H1 (cell line): ENCODE data around the gene FAM120B.

Experiments
- CREB1 ChIP-seq: IDR thresholded peaks from 2 replicates; pipeline ENCODE4 v1.6.1; 2012; ENCODE audit warnings: inconsistent platforms
- CTBP2 ChIP-seq: IDR thresholded peaks from 2 replicates; pipeline ENCODE4 v1.7.0; 2011; ENCODE audit warnings: borderline replicate concordance, mild to moderate bottlenecking, moderate library complexity, mixed read lengths, low read length; ENCODE audit not compliant: insufficient read depth, insufficient read length
- EGR1 ChIP-seq: IDR thresholded peaks from 2 replicates; pipeline ENCODE4 v1.6.1; 2011; ENCODE audit warnings: low read depth, low read length, borderline replicate concordance
- EP300 ChIP-seq, 2 experiments: IDR thresholded peaks; 1 replicate in 1 of 2; 2 replicates in 1 of 2; pipeline ENCODE4 v1.6.1; 2011 to 2012; ENCODE audit warnings: low read depth in 2 of 2, low read length in 2 of 2, mild to moderate bottlenecking in 2 of 2, borderline replicate concordance in 1 of 2, inconsistent platforms in 1 of 2, moderate library complexity in 1 of 2
- EZH2 ChIP-seq: fragments of 200-600 bp; sonication (generic); IDR thresholded peaks from 2 replicates; pipeline ENCODE4 v1.7.1; 2012; ENCODE audit warnings: low read depth, mild to moderate bottlenecking, moderate library complexity, low read length, inconsistent platforms; ENCODE audit not compliant: severe bottlenecking
- GABPA ChIP-seq: IDR thresholded peaks from 2 replicates; pipeline ENCODE4 v1.6.1; 2011; ENCODE audit warnings: mild to moderate bottlenecking, low read length, moderate library complexity, borderline replicate concordance; ENCODE audit not compliant: insufficient read depth
- JUN ChIP-seq: IDR thresholded peaks from 2 replicates; pipeline ENCODE4 v1.6.1; 2011; ENCODE audit warnings: low read depth, mild to moderate bottlenecking, improper control_type of control experiment, low read length
- POLR2A ChIP-seq, 2 experiments: IDR thresholded peaks; 1 replicate in 1 of 2; 2 replicates in 1 of 2; pipeline ENCODE4 v1.6.1; 2011; ENCODE audit warnings: low read depth in 2 of 2, low read length in 2 of 2, mild to moderate bottlenecking in 2 of 2; ENCODE audit errors: control extremely low read depth in 1 of 2
- POLR2AphosphoS5 ChIP-seq: IDR thresholded peaks from 2 replicates; pipeline ENCODE4 v1.6.1; 2011; ENCODE audit warnings: low read depth, low read length
- RFX5 ChIP-seq: IDR thresholded peaks from 2 replicates; pipeline ENCODE4 v1.6.1; 2011; ENCODE audit warnings: low read depth, low read length, improper control_type of control experiment, borderline replicate concordance
- TF ChIP-seq, protein P1 (sequence below), 3 experiments: IDR thresholded peaks; 1 replicate in 2 of 3; 2 replicates in 1 of 3; pipeline versions ENCODE4 v1.5.1 to v1.6.1; 2011; ENCODE audit warnings: low read length in 3 of 3, mild to moderate bottlenecking in 3 of 3, inconsistent platforms in 2 of 3, low read depth in 1 of 3, moderate library complexity in 1 of 3; ENCODE audit not compliant: insufficient read depth in 1 of 3; ENCODE audit errors: control extremely low read depth in 1 of 3

DNA sequence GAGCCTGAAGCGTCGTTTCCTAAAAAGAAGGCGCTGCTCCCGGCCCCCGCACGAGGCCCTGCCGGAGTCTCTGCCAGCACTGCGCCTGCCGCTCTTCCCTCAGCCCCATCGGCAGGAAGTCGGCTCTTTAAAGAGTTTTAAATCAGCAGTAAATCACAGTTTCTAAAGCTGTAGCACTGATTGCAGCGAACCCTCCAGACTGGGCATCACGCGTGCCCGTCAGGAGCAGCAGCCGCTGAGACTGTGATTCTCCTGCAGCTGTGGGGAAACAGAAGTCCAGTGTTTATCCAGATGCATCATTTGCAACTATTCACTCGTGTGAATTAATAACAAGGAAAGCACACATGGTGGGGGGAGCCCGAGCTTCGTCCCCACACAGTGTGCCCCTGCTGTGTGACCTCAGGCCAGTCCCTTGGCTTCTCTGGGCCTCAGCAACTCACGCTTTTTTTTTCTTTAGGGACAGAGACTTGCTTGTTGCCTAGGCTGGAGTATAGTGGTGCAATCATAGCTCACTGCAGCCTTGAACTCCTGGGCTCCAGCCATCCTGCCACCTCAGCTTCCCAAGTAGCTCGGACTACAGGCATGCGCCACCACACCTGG lies 44.0 kb upstream of the FAM120B start:
- TF ChIP-seq, protein P1, sequence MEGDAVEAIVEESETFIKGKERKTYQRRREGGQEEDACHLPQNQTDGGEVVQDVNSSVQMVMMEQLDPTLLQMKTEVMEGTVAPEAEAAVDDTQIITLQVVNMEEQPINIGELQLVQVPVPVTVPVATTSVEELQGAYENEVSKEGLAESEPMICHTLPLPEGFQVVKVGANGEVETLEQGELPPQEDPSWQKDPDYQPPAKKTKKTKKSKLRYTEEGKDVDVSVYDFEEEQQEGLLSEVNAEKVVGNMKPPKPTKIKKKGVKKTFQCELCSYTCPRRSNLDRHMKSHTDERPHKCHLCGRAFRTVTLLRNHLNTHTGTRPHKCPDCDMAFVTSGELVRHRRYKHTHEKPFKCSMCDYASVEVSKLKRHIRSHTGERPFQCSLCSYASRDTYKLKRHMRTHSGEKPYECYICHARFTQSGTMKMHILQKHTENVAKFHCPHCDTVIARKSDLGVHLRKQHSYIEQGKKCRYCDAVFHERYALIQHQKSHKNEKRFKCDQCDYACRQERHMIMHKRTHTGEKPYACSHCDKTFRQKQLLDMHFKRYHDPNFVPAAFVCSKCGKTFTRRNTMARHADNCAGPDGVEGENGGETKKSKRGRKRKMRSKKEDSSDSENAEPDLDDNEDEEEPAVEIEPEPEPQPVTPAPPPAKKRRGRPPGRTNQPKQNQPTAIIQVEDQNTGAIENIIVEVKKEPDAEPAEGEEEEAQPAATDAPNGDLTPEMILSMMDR (IDR thresholded peaks at IDR 0.05; ENCODE audit: control extremely low read depth in 1 of 3, insufficient read depth in 1 of 3, low read depth in 1 of 3, low read length in 3 of 3) = no peak
- TF ChIP-seq EZH2 = no peak
- TF ChIP-seq JUN = no peak
- TF ChIP-seq POLR2A (IDR thresholded peaks at IDR 0.05; ENCODE audit: control extremely low read depth in 1 of 2, low read depth in 2 of 2, low read length in 2 of 2) = no peak
- no peak for TF ChIP-seq GABPA
- TF ChIP-seq RFX5 = no peak
- no peak for TF ChIP-seq CTBP2
- no peak for TF ChIP-seq EGR1
- TF ChIP-seq EP300 (IDR thresholded peaks at IDR 0.05; ENCODE audit: borderline replicate concordance in 1 of 2, low read depth in 2 of 2, low read length in 2 of 2) = no peak
- no peak for TF ChIP-seq CREB1
- no peak for TF ChIP-seq POLR2AphosphoS5
